GM10266 (cell line): Measurements from ENCODE around the gene VN1R4.
"Not testable (repeated sequence)": the region's sequence is repeated elsewhere in the genome, so short reads cannot be mapped to it uniquely, and the experiment has no call there.

Experiments
- DNase-seq: peaks from one replicate; pipeline ENCODE4 v3.0.0; 2012; ENCODE audit errors: extremely low spot score
- CTCF ChIP-seq: IDR thresholded peaks from 2 replicates; pipeline ENCODE4 v1.5.1; 2012; ENCODE audit warnings: mild to moderate bottlenecking, low read depth; ENCODE audit not compliant: control insufficient read depth, insufficient read depth; ENCODE audit errors: missing control alignments

VN1R4 gene

GRCh38 chr19:53237114-53237777, 30.3 kb downstream of the VN1R4 start:
- TF ChIP-seq CTCF: no peak
- DNase-seq: no peak

GRCh38 chr19:53224606-53225005, 42.9 kb downstream of the VN1R4 start:
- TF ChIP-seq CTCF: no peak
- DNase-seq: no peak

- not testable (repeated sequence) for DNase-seq
These were observed 44.8 kb downstream of the VN1R4 start for GRCh38 chr19:53222716-53223115.
